ENCODE results near the gene CUL4A. TPM values are rescaled to one million over a fixed set of nuclear protein-coding genes. Genes with fewer than 3 reads are reported as not detected.

Gene CUL4A
- total and polyA plus RNA-seq, 9 of the 15 experiments (the other 6 are each of a cell fraction or from before 2014, with no cell fraction given) = 21.1 to 92.0 (median 63.2) TPM

DNA sequence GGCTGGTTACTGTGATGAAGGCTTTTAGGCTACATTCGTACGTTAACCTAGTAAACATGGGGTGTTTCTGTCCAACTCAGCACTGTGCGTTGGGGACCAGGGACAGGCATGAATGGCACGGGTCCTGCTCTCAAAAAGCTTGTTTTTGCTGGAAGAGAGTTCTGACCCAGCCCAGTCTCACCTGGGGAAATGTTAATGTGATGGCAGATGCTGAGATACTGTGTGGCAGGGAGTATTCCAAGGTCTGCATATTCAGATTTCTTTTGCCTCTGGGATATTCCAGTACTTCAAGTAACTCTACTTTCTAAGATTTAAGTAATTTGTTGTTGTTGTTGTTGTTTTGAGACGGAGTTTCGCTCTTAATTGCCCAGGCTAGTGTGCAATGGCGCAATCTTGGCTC lies 13.7 kb downstream of the CUL4A start:
- no TSS peak for BruUV-seq (replicated peaks)
- no peak for TF ChIP-seq SNIP1 (IDR thresholded peaks at IDR 0.05; ENCODE audit: low read depth)
- TF ChIP-seq RAD21 (CRISPR knock-in tag; conservative IDR thresholded peaks at IDR 0.05 in 1 of 2, IDR thresholded peaks at IDR 0.05 in 1 of 2) = no peak
- TF ChIP-seq PHF20 (IDR thresholded peaks at IDR 0.05; ENCODE audit: partially characterized antibody) = no peak
- no peak for TF ChIP-seq HNRNPLL (IDR thresholded peaks at IDR 0.05; ENCODE audit: low read depth, low read length, poor library complexity, severe bottlenecking)
- TF ChIP-seq PPARD (CRISPR knock-in tag; IDR thresholded peaks at IDR 0.05) = no peak
- TF ChIP-seq ZNF707 (CRISPR knock-in tag; conservative IDR thresholded peaks at IDR 0.05) = no peak
- TF ChIP-seq ILK (tag; IDR thresholded peaks at IDR 0.05; ENCODE audit: borderline replicate concordance, low read depth) = no peak
- TF ChIP-seq KDM4B (IDR thresholded peaks at IDR 0.05; ENCODE audit: borderline replicate concordance in 2 of 2, low read depth in 1 of 2) = no peak
- no peak for TF ChIP-seq ZNF717 (CRISPR knock-in tag; IDR thresholded peaks at IDR 0.05)
- no peak for TF ChIP-seq YBX1 (IDR thresholded peaks at IDR 0.05)
- no peak for TF ChIP-seq CBX2 (IDR thresholded peaks at IDR 0.05; ENCODE audit: insufficient read depth, low read length, poor library complexity, severe bottlenecking)
- TF ChIP-seq XRCC5 (IDR thresholded peaks at IDR 0.05; ENCODE audit: low read depth, low read length) = no peak
- no peak for TF ChIP-seq LEF1 (IDR thresholded peaks at IDR 0.05)
- H3K9ac ChIP-seq (ENCODE audit: insufficient read depth in 1 of 2, low read depth in 2 of 2, low read length in 2 of 2) = no peak overlapping the region
- H3K4me3 ChIP-seq = no peak overlapping the region
- in situ Hi-C loops (cut with MboI) (no loop called here), intact Hi-C loops (cut with micrococcal nuclease) (no loop called here)
- H3K27me3 ChIP-seq (ENCODE audit: control insufficient read depth in 2 of 2, insufficient read depth in 2 of 2, low read length in 2 of 2) = no peaks in the 10 kb centered on the region
- ChIA-PET POLR2A (no interaction called here), CTCF (ENCODE audit: low intra/inter-chr PET ratio) (no interaction called here)
- WGBS (ENCODE audit: insufficient coverage, low coverage, missing lambda C conversion rate) = 96% methylated on average over 7 of the region's 7 CpGs
- peaks cover 7% of the 10 kb centered on the region for H3K9me1 ChIP-seq (ENCODE audit: control insufficient read depth, insufficient read depth, low read length)
- no peak overlapping the region for H3K4me2 ChIP-seq (ENCODE audit: insufficient read depth, low read length)
- no peaks in the 10 kb centered on the region for H3K9me3 ChIP-seq (replicated peaks; ENCODE audit: control insufficient read depth, insufficient read depth, low read depth, low read length)
- no peak overlapping the region for H2AFZ ChIP-seq (ENCODE audit: low read depth, low read length)
- DNase-seq (ENCODE audit: extremely low read depth in 1 of 4, low spot score in 3 of 4) (no peak), ATAC-seq (no peak), FAIRE-seq (no peak)
- H3K79me2 ChIP-seq (ENCODE audit: control insufficient read depth, insufficient read depth, low read length) = peaks cover 73% of the 10 kb centered on the region
- H4K20me1 ChIP-seq (replicated peaks; ENCODE audit: control insufficient read depth, insufficient read depth, low read length) = peaks cover 14% of the 10 kb centered on the region
- peaks cover 30 to 31% of the 10 kb centered on the region in 2 experiments for H3K4me1 ChIP-seq (replicated peaks in 1 of 2; ENCODE audit: control insufficient read depth in 2 of 2, insufficient read depth in 2 of 2, low read length in 2 of 2)
- H3K36me3 ChIP-seq (ENCODE audit: control insufficient read depth, insufficient read depth, low read length) = peaks cover 91% of the 10 kb centered on the region
- H3K27ac ChIP-seq (ENCODE audit: extremely low read depth, low read depth, low read length) = no peak overlapping the region

Measured in K562 (cell line).